ENCODE data around the gene TMEM114. TPM values are rescaled to one million over a fixed set of nuclear protein-coding genes. Genes with fewer than 3 reads are reported as not detected.

The TMEM114 gene
- total RNA-seq, 1 experiment from 2014 or later, result not detected

DNA sequence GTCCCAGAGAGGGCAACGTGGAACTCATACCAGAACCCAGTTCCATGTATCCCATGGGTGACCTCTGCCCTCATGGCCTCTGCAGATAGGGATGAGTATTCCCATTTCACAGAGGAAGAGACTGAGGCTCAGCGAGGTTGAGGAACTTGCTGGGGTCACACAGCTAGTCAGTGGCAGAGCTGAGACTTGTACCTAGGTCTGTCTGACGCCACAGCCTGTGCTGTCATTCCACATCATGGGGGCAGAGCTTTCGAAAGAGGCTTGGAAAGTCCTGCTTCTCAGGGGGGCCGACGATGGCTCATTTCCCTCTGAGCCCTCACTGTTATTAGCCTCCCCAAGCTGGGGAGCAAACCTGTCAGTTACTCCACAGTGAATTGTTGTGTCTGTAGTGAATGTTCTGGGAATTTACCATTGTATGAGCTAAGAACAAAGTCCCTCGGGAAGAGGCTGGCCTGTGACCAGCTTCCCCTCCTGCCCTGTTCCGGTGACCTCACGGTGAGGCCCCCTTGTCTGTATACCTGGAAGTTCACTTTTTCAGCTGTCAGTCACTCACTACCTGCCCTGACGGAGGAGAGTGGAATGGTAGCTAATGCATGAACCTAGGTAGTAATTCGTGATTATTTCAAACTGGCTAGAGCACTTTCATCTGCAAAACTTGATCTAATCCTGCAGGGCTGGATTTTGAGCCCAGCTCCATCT lies 40.1 kb upstream of the TMEM114 start:
- Histone ChIP-seq H3K27ac (ENCODE audit: low read length) (no peak overlapping the region), H3K36me3 (ENCODE audit: control insufficient read depth, insufficient read depth, low read length) (peaks cover 6% of the 10 kb centered on the region), H3K27me3 (ENCODE audit: control insufficient read depth, insufficient read depth, low read length) (no peaks in the 10 kb centered on the region), H3K9me3 (ENCODE audit: control insufficient read depth, insufficient read depth, low read depth, low read length) (no peaks in the 10 kb centered on the region), H3K4me1 (ENCODE audit: control insufficient read depth, insufficient read depth, low read length) (no peaks in the 10 kb centered on the region), H3K4me3 (ENCODE audit: low read depth in 2 of 2, low read length in 2 of 2) (no peak overlapping the region)
- no peak for TF ChIP-seq TCF7L2 (IDR thresholded peaks at IDR 0.05; ENCODE audit: low read depth, low read length)
- TF ChIP-seq, protein P1, sequence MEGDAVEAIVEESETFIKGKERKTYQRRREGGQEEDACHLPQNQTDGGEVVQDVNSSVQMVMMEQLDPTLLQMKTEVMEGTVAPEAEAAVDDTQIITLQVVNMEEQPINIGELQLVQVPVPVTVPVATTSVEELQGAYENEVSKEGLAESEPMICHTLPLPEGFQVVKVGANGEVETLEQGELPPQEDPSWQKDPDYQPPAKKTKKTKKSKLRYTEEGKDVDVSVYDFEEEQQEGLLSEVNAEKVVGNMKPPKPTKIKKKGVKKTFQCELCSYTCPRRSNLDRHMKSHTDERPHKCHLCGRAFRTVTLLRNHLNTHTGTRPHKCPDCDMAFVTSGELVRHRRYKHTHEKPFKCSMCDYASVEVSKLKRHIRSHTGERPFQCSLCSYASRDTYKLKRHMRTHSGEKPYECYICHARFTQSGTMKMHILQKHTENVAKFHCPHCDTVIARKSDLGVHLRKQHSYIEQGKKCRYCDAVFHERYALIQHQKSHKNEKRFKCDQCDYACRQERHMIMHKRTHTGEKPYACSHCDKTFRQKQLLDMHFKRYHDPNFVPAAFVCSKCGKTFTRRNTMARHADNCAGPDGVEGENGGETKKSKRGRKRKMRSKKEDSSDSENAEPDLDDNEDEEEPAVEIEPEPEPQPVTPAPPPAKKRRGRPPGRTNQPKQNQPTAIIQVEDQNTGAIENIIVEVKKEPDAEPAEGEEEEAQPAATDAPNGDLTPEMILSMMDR (IDR thresholded peaks at IDR 0.05), result no peak
- TF ChIP-seq, protein P2, sequence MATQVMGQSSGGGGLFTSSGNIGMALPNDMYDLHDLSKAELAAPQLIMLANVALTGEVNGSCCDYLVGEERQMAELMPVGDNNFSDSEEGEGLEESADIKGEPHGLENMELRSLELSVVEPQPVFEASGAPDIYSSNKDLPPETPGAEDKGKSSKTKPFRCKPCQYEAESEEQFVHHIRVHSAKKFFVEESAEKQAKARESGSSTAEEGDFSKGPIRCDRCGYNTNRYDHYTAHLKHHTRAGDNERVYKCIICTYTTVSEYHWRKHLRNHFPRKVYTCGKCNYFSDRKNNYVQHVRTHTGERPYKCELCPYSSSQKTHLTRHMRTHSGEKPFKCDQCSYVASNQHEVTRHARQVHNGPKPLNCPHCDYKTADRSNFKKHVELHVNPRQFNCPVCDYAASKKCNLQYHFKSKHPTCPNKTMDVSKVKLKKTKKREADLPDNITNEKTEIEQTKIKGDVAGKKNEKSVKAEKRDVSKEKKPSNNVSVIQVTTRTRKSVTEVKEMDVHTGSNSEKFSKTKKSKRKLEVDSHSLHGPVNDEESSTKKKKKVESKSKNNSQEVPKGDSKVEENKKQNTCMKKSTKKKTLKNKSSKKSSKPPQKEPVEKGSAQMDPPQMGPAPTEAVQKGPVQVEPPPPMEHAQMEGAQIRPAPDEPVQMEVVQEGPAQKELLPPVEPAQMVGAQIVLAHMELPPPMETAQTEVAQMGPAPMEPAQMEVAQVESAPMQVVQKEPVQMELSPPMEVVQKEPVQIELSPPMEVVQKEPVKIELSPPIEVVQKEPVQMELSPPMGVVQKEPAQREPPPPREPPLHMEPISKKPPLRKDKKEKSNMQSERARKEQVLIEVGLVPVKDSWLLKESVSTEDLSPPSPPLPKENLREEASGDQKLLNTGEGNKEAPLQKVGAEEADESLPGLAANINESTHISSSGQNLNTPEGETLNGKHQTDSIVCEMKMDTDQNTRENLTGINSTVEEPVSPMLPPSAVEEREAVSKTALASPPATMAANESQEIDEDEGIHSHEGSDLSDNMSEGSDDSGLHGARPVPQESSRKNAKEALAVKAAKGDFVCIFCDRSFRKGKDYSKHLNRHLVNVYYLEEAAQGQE (IDR thresholded peaks at IDR 0.05; ENCODE audit: insufficient read depth in 1 of 2, low read depth in 2 of 2, low read length in 1 of 2), result no peak
- TF ChIP-seq POLR2AphosphoS5 (IDR thresholded peaks at IDR 0.05; ENCODE audit: low read depth, low read length), result no peak
- no peak for TF ChIP-seq SIN3A (IDR thresholded peaks at IDR 0.05; ENCODE audit: borderline replicate concordance, insufficient read depth, low read depth, low read length)
- BruUV-seq (replicated peaks), result no TSS peak
- CTCF ChIA-PET, result no interaction called here
- DNase-seq (ENCODE audit: low read depth, low spot score), result no peak
- in situ Hi-C loops (cut with HindIII; ENCODE audit: low pct_unique_long_range_greater_than_20kb, low sequenced_read_pairs), result no loop called here
- intact Hi-C loops (cut with micrococcal nuclease; ENCODE audit: unreplicated experiment), result no loop called here
- ATAC-seq, result no peak; the same call in 1 of the 2 replicates
- POLR2A ChIA-PET, result no interaction called here

DNA sequence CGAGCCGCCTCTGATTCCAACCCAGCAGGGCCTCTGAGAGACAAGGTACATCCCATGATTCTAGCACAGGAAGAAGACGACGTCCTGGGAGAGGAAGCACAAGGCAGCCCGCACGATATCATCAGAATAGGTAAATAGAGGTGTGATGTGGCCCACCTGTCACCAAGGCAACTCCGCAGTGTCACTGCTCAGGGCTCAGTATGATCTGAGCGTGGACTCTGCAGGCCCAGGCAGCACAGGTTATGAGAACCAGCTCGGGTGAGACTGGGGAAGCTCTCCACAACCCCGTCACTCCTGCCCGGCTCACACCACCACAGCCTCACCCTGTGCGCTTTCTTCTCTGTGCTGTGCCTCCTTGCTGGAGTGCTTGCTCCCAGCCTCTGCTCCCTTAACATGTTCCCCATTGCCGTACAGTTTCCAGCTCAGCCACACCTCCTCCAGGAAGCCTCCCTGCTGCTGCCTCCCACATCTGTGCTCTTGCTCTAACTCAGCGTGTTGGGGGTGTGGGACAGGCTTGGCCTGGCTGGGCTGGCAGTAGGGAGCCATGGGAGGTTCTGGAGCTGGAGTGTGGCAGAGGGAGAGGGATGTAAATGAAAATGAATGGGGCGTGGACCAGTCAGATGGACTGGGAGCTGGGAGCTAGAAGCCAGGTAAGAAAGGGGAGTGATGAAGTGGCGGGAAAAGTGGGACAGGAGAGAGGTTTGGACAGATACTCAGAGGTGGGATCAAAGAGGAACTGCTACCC lies 38.8 kb upstream of the TMEM114 start:
- TF ChIP-seq TCF7L2 (IDR thresholded peaks at IDR 0.05; ENCODE audit: low read depth, low read length) (no peak), SIN3A (IDR thresholded peaks at IDR 0.05; ENCODE audit: borderline replicate concordance, insufficient read depth, low read depth, low read length) (no peak), POLR2AphosphoS5 (IDR thresholded peaks at IDR 0.05; ENCODE audit: low read depth, low read length) (no peak)
- TF ChIP-seq, protein P1 (IDR thresholded peaks at IDR 0.05), result no peak
- TF ChIP-seq, protein P2 (IDR thresholded peaks at IDR 0.05; ENCODE audit: insufficient read depth in 1 of 2, low read depth in 2 of 2, low read length in 1 of 2), result no peak
- ATAC-seq (no peak), DNase-seq (ENCODE audit: low read depth, low spot score) (no peak)
- Histone ChIP-seq H3K36me3 (ENCODE audit: control insufficient read depth, insufficient read depth, low read length) (peaks cover 6% of the 10 kb centered on the region), H3K27ac (ENCODE audit: low read length) (no peak overlapping the region), H3K9me3 (ENCODE audit: control insufficient read depth, insufficient read depth, low read depth, low read length) (no peaks in the 10 kb centered on the region), H3K27me3 (ENCODE audit: control insufficient read depth, insufficient read depth, low read length) (no peaks in the 10 kb centered on the region), H3K4me1 (ENCODE audit: control insufficient read depth, insufficient read depth, low read length) (no peaks in the 10 kb centered on the region), H3K4me3 (ENCODE audit: low read depth in 2 of 2, low read length in 2 of 2) (no peak overlapping the region)
- POLR2A ChIA-PET, result no interaction called here
- in situ Hi-C loops (cut with HindIII; ENCODE audit: low pct_unique_long_range_greater_than_20kb, low sequenced_read_pairs), result no loop called here
- intact Hi-C loops (cut with micrococcal nuclease; ENCODE audit: unreplicated experiment), result no loop called here
- CTCF ChIA-PET, result no interaction called here
- no TSS peak for BruUV-seq (replicated peaks)
